Measurements from ENCODE around the gene FAM221B.
A peak's percentile ranks its signal among the peaks of the same experiment; 100 is the strongest.

Gene FAM221B

GRCh38 chr9:35845824-35846771, 17.6 kb upstream of the FAM221B start:
- DNase-seq = no peak

- DNase-seq = peak; percentile 26
These were observed 16.2 kb upstream of the FAM221B start for GRCh38 chr9:35844628-35845270.

- DNase-seq = no peak
These were observed 14.3 kb upstream of the FAM221B start for GRCh38 chr9:35842795-35843194.

GRCh38 chr9:35842020-35842745, 13.7 kb upstream of the FAM221B start:
- no peak for DNase-seq

GRCh38 chr9:35841645-35841900, 13.0 kb upstream of the FAM221B start:
- DNase-seq = no peak

- DNase-seq = no peak
These were observed 12.5 kb upstream of the FAM221B start for GRCh38 chr9:35840881-35841644.

GRCh38 chr9:35839926-35840325, 11.4 kb upstream of the FAM221B start:
- no peak for DNase-seq

- no peak for DNase-seq
These were observed 8.1 kb upstream of the FAM221B start for GRCh38 chr9:35836595-35836994.

- no peak for DNase-seq
These were observed 7.2 kb upstream of the FAM221B start for GRCh38 chr9:35835766-35836165.

- DNase-seq = no peak
These were observed 6.7 kb upstream of the FAM221B start for GRCh38 chr9:35835216-35835632.

- no peak for DNase-seq
These were observed 6.0 kb upstream of the FAM221B start for GRCh38 chr9:35834260-35835215.

GRCh38 chr9:35832814-35833213, 4.3 kb upstream of the FAM221B start:
- DNase-seq = no peak

- no peak for DNase-seq
These were observed 2.5 kb upstream of the FAM221B start for GRCh38 chr9:35831040-35831439.

GRCh38 chr9:35829764-35830096, 1.2 kb upstream of the FAM221B start:
- DNase-seq = no peak

- peak; percentile 82 for DNase-seq
These were observed 692 bp upstream of the FAM221B start, which contains the start of gene TMEM8B for GRCh38 chr9:35829084-35829763. Gene TMEM8B, plus strand, starts transcription at chr9:35829228. Its CDS starts 220 bp downstream, at chr9:35829448.

- no peak for DNase-seq
These were observed 1.0 kb downstream of the FAM221B start for GRCh38 chr9:35827486-35827885.

GRCh38 chr9:35826071-35826701, 2.3 kb downstream of the FAM221B start:
- peak; percentile 46 for DNase-seq

GRCh38 chr9:35822926-35823325, 5.6 kb downstream of the FAM221B start:
- DNase-seq = no peak

- DNase-seq = no peak
These were observed 8.5 kb downstream of the FAM221B start for GRCh38 chr9:35820076-35820475.

GRCh38 chr9:35818341-35818740, 10.2 kb downstream of the FAM221B start:
- DNase-seq = no peak

- DNase-seq = no peak
These were observed 11.8 kb downstream of the FAM221B start for GRCh38 chr9:35816708-35817107.
